Neuronal stem cell (in vitro differentiated cells): Measurements from ENCODE around the gene GAA.
A peak's percentile ranks its signal among the peaks of the same experiment; 100 is the strongest.
"Not testable (repeated sequence)": the region's sequence is repeated elsewhere in the genome, so short reads cannot be mapped to it uniquely, and the experiment has no call there.

Source experiments
- DNase-seq: peaks from one replicate; pipeline ENCODE4 v3.0.0-alpha.2; 2013; ENCODE audit warnings: low spot score
- H2AFZ ChIP-seq: one replicate; pipeline ENCODE4 v1.6.1; 2013; ENCODE audit warnings: mild to moderate bottlenecking, low read length, inconsistent platforms
- H2AK5ac ChIP-seq: 2 replicates; pipeline ENCODE4 v1.6.1; 2013; ENCODE audit warnings: low read depth, mild to moderate bottlenecking, inconsistent platforms, low read length, moderate library complexity, mixed read lengths
- H2BK120ac ChIP-seq: 2 replicates; pipeline ENCODE4 v1.6.1; 2013; ENCODE audit warnings: low read depth, mild to moderate bottlenecking, inconsistent platforms, low read length, moderate library complexity, mixed read lengths
- H2BK12ac ChIP-seq: one replicate; pipeline ENCODE4 v1.6.1; 2013; ENCODE audit warnings: low read length, inconsistent platforms
- H2BK15ac ChIP-seq: 2 replicates; pipeline ENCODE4 v1.6.1; 2013; ENCODE audit warnings: mild to moderate bottlenecking, low read length, inconsistent platforms, mixed read lengths
- H2BK5ac ChIP-seq: one replicate; pipeline ENCODE4 v1.6.1; 2013; ENCODE audit warnings: inconsistent platforms, mild to moderate bottlenecking, low read length, moderate library complexity
- H3K14ac ChIP-seq: one replicate; pipeline ENCODE4 v1.6.1; 2013; ENCODE audit warnings: low read length, inconsistent platforms
- H3K18ac ChIP-seq: 2 replicates; pipeline ENCODE4 v1.6.1; 2013; ENCODE audit warnings: low read length, inconsistent platforms
- H3K23ac ChIP-seq: 2 replicates; pipeline ENCODE4 v1.6.1; 2013; ENCODE audit warnings: low read depth, mild to moderate bottlenecking, mixed read lengths, low read length, inconsistent platforms; ENCODE audit not compliant: poor library complexity
- H3K27ac ChIP-seq: replicated peaks from 3 replicates; pipeline ENCODE4 v1.5.1; 2013; ENCODE audit warnings: low read length, inconsistent platforms
- H3K27me3 ChIP-seq, 3 experiments: 2 replicates each; pipeline ENCODE4 v1.6.1; 2013; ENCODE audit warnings: low read length in 3 of 3, mild to moderate bottlenecking in 2 of 3, inconsistent platforms in 1 of 3, low read depth in 1 of 3, mixed read lengths in 1 of 3, moderate library complexity in 1 of 3; ENCODE audit not compliant: control insufficient read depth in 3 of 3, insufficient read depth in 3 of 3
- H3K36me3 ChIP-seq, 2 donors: replicated peaks in 1 of 2; 2 replicates each; pipeline ENCODE4 v1.6.1; 2013; ENCODE audit warnings: low read length in 2 of 2; ENCODE audit not compliant: control insufficient read depth in 2 of 2, insufficient read depth in 2 of 2
- H3K4ac ChIP-seq: 2 replicates; pipeline ENCODE4 v1.6.1; 2013; ENCODE audit warnings: inconsistent platforms, mild to moderate bottlenecking, low read length, moderate library complexity
- H3K4me1 ChIP-seq, 2 donors: 1 replicate in 1 of 2; 2 replicates in 1 of 2; pipeline ENCODE4 v1.6.1; 2013; ENCODE audit warnings: low read length in 2 of 2, low read depth in 1 of 2; ENCODE audit not compliant: control insufficient read depth in 2 of 2, insufficient read depth in 1 of 2
- H3K4me2 ChIP-seq: one replicate; pipeline ENCODE4 v1.6.1; 2013; ENCODE audit warnings: mild to moderate bottlenecking, low read length, inconsistent platforms; ENCODE audit not compliant: insufficient read depth, poor library complexity, severe bottlenecking
- H3K4me3 ChIP-seq, 2 donors: 2 replicates each; pipeline ENCODE4 v1.5.1; 2013; ENCODE audit warnings: low read length in 2 of 2, mild to moderate bottlenecking in 2 of 2, inconsistent platforms in 1 of 2, moderate library complexity in 1 of 2
- H3K79me1 ChIP-seq: one replicate; pipeline ENCODE4 v1.6.1; 2013; ENCODE audit warnings: low read depth, mild to moderate bottlenecking, inconsistent platforms, low read length, moderate library complexity
- H3K9ac ChIP-seq: one replicate; pipeline ENCODE4 v1.6.1; 2013; ENCODE audit warnings: mild to moderate bottlenecking, low read depth, low read length, inconsistent platforms; ENCODE audit not compliant: poor library complexity
- H3K9me3 ChIP-seq, 2 donors: replicated peaks in 1 of 2; 2 replicates each; pipeline versions ENCODE3 to v1.6.1; 2013; ENCODE audit warnings: low read length in 2 of 2, mild to moderate bottlenecking in 2 of 2, inconsistent platforms in 1 of 2, low read depth in 1 of 2, mixed read lengths in 1 of 2, moderate library complexity in 1 of 2; ENCODE audit not compliant: control insufficient read depth in 2 of 2, insufficient read depth in 1 of 2
- H4K8ac ChIP-seq: one replicate; pipeline ENCODE4 v1.6.1; 2013; ENCODE audit warnings: low read depth, mild to moderate bottlenecking, inconsistent platforms, low read length, moderate library complexity
- H4K91ac ChIP-seq: one replicate; pipeline ENCODE4 v1.6.1; 2013; ENCODE audit warnings: low read length, low read depth, mild to moderate bottlenecking, inconsistent platforms; ENCODE audit not compliant: poor library complexity
- WGBS, 2 donors: extraction: QIAGEN DNeasy Blood & Tissue Kit; methylation state at CpG; one replicate each; pipeline ENCODE4 v1.1.7; 2013; ENCODE audit warnings: missing lambda C conversion rate in 2 of 2, mixed read lengths in 1 of 2; ENCODE audit not compliant: insufficient read length in 2 of 2, insufficient replicate concordance in 1 of 2; ENCODE audit errors: extremely low coverage in 2 of 2; 5-methylcytosine and 5-hydroxymethylcytosine counted together

GAA gene

GRCh38 chr17:80154166-80154565, 52.8 kb downstream of the GAA start:
- no peak overlapping the region for H3K18ac ChIP-seq
- H3K27ac ChIP-seq: no peak overlapping the region
- no peaks in the 10 kb centered on the region for H3K36me3 ChIP-seq
- H3K9ac ChIP-seq: no peak overlapping the region
- H3K23ac ChIP-seq: no peak overlapping the region
- no peak for DNase-seq
- WGBS, 2 donors: no CpG with 5 or more reads among the region's 5 CpGs
- H3K4me3 ChIP-seq: no peak overlapping the region
- peaks cover 0 to 13% of the 10 kb centered on the region in 2 donors for H3K4me1 ChIP-seq
- no peak overlapping the region for H2BK120ac ChIP-seq
- no peak overlapping the region for H4K91ac ChIP-seq
- H2AFZ ChIP-seq: no peak overlapping the region
- H2BK12ac ChIP-seq: no peak overlapping the region
- no peak overlapping the region for H3K4ac ChIP-seq
- no peak overlapping the region for H3K14ac ChIP-seq
- H3K79me1 ChIP-seq: no peaks in the 10 kb centered on the region
- no peaks in the 10 kb centered on the region for H3K27me3 ChIP-seq
- H2BK5ac ChIP-seq: no peak overlapping the region
- no peak overlapping the region for H2AK5ac ChIP-seq
- H4K8ac ChIP-seq: no peak overlapping the region
- H3K4me2 ChIP-seq: no peak overlapping the region
- H2BK15ac ChIP-seq: no peak overlapping the region
- peaks cover 0 to 6% of the 10 kb centered on the region in 2 donors for H3K9me3 ChIP-seq

GRCh38 chr17:80155600-80155999, 54.2 kb downstream of the GAA start:
- not testable (repeated sequence) for H3K9me3 ChIP-seq, H3K27ac ChIP-seq, H3K4me2 ChIP-seq, H3K9ac ChIP-seq, H3K23ac ChIP-seq, H3K79me1 ChIP-seq, H3K36me3 ChIP-seq, H3K27me3 ChIP-seq, H3K14ac ChIP-seq, DNase-seq, H2BK120ac ChIP-seq, H2BK5ac ChIP-seq, H2BK15ac ChIP-seq, H4K91ac ChIP-seq, H4K8ac ChIP-seq, H2AK5ac ChIP-seq, H3K18ac ChIP-seq, H2BK12ac ChIP-seq, H3K4ac ChIP-seq, H2AFZ ChIP-seq, H3K4me3 ChIP-seq
- H3K4me1 ChIP-seq: peaks cover 4 to 17% of the 10 kb centered on the region in 2 donors
- WGBS, 2 donors: no CpG with 5 or more reads among the region's 2 CpGs

- no peak overlapping the region for H2BK12ac ChIP-seq
- H4K91ac ChIP-seq: no peak overlapping the region
- WGBS, 2 donors: no CpG with 5 or more reads among the region's 2 CpGs
- no peak overlapping the region for H3K27ac ChIP-seq
- peaks cover 0 to 3% (median 0%) of the 10 kb centered on the region in 3 experiments for H3K27me3 ChIP-seq
- DNase-seq: no peak
- no peak overlapping the region for H3K9ac ChIP-seq
- no peak overlapping the region for H2AFZ ChIP-seq
- no peak overlapping the region for H2BK15ac ChIP-seq
- H3K79me1 ChIP-seq: no peaks in the 10 kb centered on the region
- no peak overlapping the region for H3K18ac ChIP-seq
- no peak overlapping the region for H3K23ac ChIP-seq
- peaks cover 4 to 17% of the 10 kb centered on the region in 2 donors for H3K4me1 ChIP-seq
- H3K14ac ChIP-seq: no peak overlapping the region
- no peak overlapping the region for H3K4ac ChIP-seq
- H2AK5ac ChIP-seq: no peak overlapping the region
- peaks cover 2 to 6% of the 10 kb centered on the region in 2 donors for H3K9me3 ChIP-seq
- no peaks in the 10 kb centered on the region for H3K36me3 ChIP-seq
- H2BK5ac ChIP-seq: no peak overlapping the region
- no peak overlapping the region for H4K8ac ChIP-seq
- no peak overlapping the region for H2BK120ac ChIP-seq
- no peak overlapping the region for H3K4me3 ChIP-seq
- H3K4me2 ChIP-seq: no peak overlapping the region
These were observed 57.5 kb downstream of the GAA start for GRCh38 chr17:80158846-80159245.

- no peak overlapping the region for H3K14ac ChIP-seq
- no peak overlapping the region for H2BK5ac ChIP-seq
- H3K23ac ChIP-seq: no peak overlapping the region
- H3K4me1 ChIP-seq: peaks cover 4 to 12% of the 10 kb centered on the region in 2 donors
- no peak overlapping the region for H4K91ac ChIP-seq
- no peaks in the 10 kb centered on the region for H3K79me1 ChIP-seq
- H3K9me3 ChIP-seq: peaks cover 2 to 6% of the 10 kb centered on the region in 2 donors
- no peak overlapping the region for H2AK5ac ChIP-seq
- no peak overlapping the region for H2BK12ac ChIP-seq
- H3K4me3 ChIP-seq: no peak overlapping the region
- H3K27me3 ChIP-seq: peaks cover 0 to 3% (median 0%) of the 10 kb centered on the region in 3 experiments
- no peak for DNase-seq
- no CpG with 5 or more reads among the region's 3 CpGs for WGBS, 2 donors
- no peaks in the 10 kb centered on the region for H3K36me3 ChIP-seq
- no peak overlapping the region for H3K4ac ChIP-seq
- no peak overlapping the region for H3K27ac ChIP-seq
- H2BK120ac ChIP-seq: no peak overlapping the region
- H3K9ac ChIP-seq: no peak overlapping the region
- peak overlapping the region; percentile 58 for H2AFZ ChIP-seq
- no peak overlapping the region for H3K4me2 ChIP-seq
- H3K18ac ChIP-seq: no peak overlapping the region
- H4K8ac ChIP-seq: no peak overlapping the region
- H2BK15ac ChIP-seq: no peak overlapping the region
These were observed 59.2 kb downstream of the GAA start for GRCh38 chr17:80160536-80160935.
